SIG-M5 treated with dmso at 0.1 percent for 504 hours (cell line): ENCODE data around the gene PMM2.
"Not testable (repeated sequence)": the region's sequence is repeated elsewhere in the genome, so short reads cannot be mapped to it uniquely, and the experiment has no call there.

Experiments
- DNase-seq: peaks from one replicate; lab custom pipeline; 2025; ENCODE audit not compliant: unreplicated experiment; lab: John Stamatoyannopoulos, UW

The PMM2 gene

DNA sequence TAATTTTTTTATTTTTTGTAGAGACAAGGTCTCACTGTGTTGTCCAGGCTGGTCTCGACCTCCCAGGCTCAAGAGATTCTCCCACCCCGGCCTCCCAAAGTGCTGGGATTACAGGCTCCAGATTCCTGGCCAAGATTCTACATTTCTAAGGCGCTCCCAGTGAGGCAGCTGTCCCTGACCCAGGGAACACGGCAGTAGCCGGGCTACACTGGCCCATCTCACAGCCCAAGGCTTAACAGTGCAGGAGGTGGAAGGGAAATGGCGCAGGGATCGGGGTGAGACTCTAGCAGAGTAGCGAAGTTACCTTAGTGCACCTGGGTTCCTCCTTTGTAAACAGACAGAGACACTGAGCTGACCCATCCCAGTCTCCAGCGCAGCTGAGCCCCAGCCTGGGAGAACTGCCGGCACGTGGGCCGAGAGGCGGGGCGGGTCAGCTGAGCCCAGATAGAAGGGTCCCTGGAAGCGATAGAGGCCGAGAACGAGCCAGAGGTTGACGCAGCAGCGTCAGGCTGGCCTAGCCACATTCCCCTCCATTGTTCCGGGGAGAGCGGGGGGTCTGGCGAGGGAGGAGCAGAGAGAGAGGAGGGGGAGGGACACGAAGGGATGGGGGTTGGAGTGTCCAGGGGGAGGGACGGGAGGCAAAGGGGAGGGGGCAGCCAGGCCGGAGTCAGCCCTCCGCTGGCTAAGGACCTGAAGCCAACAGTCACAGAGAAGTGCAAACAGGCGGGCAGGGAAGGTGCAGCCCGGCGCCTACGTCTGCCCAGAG, 68.7 kb downstream of the PMM2 start:
- no peak for DNase-seq

DNA sequence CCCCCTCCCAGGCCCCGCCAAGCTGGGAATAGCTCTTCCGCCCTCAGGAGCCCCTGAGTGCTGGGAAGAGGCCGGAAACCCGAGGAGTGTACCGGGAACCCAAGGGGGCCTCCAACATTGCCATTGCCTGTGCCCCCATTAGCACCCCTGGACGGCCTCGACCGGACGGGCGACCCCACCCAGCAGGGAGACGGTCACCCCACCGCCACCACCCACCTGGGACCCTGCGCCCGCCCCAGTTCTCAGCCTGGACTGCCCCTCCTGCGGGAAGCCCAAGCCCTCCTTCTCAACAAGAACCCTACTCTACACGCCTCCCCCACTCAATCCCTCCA, 69.2 kb downstream of the PMM2 start:
- DNase-seq: no peak

DNA sequence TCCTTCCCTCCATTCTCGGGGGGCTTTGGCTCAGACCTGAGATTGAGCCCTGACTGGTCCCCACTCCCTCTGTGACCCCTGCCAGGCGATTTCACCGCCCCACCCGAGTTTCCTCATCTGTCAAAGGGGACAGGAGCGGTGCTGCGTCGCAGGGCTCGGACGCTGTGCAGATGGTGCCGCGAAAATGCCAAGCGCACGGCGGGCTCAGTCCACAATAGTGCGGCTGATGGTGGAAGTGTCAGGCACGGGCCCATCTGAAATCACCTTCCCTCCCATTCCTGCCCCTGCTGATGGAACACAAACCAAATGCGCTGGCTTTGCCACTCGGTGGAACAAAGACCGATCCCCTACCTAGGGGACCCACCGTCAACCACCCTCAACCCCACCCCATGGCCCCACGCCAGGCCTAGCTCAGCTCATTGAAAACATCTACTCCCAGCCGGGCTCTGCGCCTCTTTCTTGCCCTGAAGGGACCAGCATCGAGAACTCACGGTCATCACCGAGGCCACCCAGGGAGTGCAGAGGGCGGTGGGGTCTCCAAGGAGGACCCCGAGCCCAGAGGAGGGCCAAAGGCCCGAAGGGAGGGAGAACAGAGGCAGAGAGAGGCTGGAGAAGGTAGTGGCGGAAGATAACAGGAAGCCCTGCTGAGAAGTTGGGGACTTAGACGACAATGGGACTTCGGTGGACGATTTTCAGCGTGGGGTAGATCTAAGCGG, 69.7 kb downstream of the PMM2 start:
- DNase-seq: peak; percentile 18

DNA sequence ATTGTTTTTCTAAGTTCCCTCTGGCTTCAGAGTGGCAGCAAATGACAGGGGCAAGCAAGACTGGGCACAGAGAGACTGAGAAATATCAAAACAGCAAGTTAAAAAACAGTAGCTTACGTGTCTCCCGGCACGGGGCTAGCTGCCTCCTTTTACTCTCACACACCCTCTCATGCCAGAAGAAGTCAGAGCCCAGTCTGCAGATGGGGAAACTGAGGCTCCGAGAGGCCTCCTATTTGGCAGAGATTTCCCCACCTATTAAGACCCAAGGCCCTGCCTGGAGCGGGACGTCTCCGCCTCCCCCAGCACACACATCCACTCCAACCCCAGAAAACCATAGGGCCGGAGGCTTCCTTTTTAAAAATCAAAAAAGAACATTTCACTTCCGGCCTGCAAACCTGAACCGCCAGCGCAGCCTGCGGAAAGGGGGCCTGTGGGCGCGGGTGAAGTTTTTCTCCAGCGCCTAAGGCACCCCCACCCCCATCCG, 70.3 kb downstream of the PMM2 start:
- no peak for DNase-seq

DNA sequence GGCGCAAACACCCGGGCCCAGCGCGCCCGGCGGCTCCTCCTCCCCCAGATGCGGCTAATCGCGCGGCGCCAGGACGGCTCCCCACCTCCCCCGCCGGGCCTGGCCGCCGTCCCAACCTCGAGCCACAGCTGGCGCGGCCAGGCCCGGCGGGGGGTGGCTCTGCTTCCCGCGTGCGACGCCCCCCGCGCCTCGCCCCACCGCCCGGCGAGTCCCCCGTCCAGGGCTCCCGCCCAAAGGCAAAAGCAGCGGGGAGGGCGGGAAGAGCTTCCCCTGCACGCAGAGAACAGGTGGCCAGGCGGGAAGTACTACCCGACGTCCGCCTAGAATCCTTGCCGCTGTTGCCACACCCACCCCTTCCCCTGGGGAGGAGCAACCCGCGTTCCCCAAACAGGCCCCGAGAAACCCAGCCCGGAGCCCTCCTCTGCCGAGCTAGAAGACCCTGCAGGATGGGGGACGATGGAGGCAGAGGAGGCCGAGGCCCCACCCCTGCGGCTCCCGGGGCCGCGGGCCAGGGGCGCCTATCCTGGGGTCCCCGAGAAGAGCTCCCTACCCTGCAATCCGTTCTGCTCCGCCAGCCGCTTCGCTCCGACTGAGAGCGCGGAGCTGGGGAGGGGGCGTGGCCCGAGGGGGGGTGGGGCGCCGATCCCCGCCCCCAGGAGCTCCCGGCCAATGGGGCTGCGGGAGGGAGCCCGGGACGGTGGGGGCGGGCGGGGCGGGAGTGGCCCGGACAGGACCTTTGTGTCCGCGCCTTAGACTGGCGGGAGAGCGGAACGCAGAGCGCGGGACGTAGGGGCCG, 71.0 kb downstream of the PMM2 start, which contains the start of gene CARHSP1:
CARHSP1 (minus strand) TSS at position 591 of the 796 bp plus-strand sequence. CDS start 9,678 bp downstream, outside the sequence.
- peak; percentile 87 for DNase-seq

DNA sequence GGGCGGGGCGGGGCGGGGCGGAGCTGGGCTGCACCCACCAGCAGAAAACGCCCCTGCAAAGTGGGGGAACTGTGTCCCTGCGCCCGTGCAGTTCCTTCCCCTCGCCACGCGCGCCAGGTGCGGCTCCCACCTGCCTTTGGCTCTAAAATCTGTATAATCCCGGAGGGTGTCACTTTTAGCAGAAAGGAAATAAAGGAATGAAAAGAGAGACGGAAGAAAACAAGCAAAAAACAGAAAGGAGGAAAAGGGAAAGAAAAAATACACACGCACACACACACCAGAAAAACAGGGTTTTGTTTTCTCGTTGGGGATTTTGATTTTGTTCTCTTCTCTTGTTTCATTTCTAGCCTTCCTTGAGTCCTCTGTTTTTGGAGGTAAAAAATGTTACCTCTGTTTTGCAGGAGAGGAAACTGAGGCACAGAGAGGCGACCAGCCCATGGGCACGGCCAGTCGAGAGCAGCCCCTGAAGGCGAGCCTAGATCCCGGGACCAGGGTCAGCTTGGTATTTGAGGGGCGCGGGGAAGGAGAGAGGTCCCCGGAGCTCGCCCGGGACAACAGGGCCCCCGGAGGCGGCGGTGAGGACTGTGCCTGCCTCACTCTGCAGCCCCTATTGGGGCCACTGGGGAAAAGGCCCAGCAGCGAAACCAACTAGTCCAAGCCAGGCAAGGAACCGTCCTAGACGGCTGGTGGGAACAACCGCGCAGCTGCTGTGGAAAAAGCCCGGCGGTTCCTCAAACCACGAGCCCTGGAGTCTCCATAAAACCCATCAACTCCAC, 71.8 kb downstream of the PMM2 start:
- DNase-seq: no peak

DNA sequence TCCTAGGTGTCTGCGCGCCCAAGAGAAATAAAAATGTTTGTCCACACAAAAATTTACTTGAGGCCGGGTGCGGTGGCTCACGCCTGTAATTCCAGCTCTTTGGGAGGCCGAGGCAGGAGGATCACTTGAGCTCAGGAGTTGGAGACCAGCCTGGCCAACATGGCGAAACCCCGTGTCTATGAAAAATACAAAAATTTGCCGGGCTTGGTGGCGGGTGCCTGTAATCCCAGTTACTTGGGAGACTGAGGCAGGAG, 72.3 kb downstream of the PMM2 start:
- not testable (repeated sequence) for DNase-seq

DNA sequence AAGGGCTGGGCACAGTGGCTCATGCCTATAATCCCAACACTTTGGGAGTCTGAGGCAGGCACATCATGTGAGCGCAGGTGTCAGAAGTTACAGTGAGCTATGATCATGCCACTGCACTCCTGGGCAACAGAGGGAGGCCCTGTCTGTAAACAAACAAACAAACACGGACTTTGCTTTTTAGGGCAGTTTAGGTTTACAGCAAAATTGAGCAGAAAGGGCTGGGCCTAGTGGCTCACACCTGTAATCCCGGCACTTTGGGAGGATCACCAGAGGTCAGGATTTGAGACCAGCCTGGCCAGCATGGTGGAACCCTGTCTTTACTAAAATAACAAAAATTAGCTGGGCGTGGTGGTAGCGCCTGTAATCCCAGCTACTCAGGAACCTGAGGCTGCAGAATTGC, 74.4 kb downstream of the PMM2 start:
- no peak for DNase-seq

DNA sequence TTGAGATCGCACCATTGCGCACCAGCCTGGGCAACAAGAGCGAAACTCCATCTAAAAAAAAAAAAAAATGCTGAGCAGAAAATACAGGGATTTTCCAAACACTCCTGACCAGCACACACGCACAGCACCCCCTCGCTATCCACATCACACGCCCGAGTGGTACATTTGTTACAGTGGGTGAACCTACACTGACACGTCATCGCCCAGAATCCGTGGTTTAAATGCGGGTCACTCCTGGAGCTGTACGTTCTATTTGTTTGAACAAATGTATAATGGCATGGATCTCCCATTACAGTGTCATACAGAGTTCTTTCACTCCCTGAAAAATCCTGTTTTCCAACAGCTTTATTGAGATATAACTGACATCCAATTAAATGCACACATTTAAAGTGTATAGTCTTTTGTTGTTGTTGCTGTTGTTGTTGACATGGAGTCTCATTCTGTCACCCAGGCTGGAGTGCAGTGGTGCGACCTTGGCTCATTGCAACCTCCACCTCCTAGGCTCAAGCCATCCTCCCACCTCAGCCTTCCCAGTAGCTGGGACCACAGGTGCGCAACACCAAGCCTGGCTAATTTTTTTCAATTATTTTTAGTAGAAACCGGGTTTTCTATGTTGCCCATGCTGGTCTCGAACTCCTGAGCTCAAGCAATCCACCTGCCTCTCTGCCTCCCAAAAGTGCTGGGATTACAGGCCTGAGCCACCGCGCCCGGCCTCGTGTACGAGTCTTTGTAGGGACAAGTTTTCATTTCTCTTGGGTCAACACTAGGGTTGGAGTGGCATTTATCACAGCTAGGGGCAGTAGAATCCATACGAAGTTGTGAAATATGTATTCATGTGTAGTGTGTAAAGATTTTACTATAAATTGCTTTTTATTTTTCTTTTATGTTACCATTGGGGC, 75.6 kb downstream of the PMM2 start:
- DNase-seq: peak; percentile 53

DNA sequence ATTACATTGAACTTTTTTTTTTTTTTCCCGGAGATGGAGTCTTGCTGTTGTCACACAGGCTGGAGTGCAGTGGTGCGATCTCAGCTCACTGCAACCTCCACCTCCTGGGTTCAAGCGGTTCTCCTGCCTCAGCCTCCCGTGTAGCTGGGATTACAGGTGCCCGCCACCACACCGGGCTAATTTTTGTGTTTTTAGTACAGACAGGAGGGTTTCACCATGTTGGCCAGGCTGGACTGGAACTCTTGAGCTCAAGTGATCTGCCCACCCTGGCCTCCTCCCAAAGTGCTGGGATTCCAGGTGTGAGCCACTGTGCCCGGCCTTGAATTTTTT, 76.2 kb downstream of the PMM2 start:
- DNase-seq: not testable (repeated sequence)

DNA sequence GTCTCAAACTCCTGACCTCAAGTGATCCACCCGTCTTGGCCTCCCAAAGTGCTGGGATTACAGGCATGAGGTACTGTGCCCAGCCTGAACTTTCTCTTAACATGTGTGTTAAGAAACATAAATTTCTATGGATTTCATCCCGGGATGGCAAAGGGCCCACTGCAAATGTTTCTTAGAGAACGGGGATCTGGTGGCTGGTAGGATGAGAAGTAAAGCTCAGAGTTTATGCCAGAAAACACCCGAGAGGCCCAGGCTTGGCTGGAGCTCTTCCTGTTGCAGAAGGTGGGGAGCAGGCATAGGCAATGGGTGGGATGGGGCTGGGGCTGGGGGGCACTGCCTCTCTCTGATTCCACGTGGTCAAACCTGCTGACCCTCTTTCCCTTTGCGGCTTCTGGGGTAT, 76.7 kb downstream of the PMM2 start:
- DNase-seq: no peak

DNA sequence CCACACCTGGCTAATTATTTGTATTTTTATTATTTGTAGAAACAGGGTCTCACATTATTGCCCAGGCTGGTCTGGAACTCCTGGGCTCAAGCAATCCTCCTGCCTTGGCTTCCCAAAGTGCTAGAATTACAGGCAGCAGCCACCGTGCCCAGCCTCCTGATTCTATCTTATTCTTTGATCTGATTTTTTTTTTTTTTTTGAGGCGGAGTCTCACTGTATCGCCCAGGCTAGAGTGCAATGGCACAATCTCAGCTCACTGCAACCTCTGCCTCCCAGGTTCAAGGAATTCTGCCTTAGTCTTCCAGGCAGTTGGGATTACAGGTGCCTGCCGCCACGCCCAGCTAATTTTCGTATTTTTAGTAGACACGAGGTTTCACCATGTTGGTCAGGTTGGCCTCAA, 77.7 kb downstream of the PMM2 start:
- DNase-seq: not testable (repeated sequence)

DNA sequence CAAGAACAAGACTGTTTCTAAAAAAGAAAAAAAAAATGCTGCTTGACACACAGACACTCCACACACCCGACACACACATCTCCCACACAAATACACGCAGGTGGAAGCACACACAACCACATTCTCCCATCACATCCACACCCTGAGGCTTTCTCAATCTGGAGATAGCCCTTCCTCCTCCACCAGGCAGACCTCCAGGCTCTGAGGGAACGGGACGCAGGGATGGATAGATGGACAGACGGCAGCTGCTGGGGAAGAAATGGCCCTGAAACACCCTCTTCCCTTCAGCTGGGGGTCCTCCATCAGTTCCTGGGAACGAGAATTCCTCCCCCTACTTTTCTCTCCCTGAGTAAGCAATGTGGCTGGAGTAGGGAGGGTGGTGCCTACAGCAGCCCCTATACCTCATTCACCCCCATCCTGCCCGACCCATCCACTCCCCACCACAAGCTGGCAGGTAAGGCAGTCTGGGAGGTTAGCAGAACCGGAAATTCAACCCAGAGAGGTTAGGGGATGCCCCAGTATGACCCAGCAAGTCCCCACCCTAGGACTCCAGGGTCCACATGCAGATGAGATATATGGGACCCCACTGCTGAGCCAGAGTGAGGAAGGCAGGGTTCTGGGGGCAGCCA, 80.4 kb downstream of the PMM2 start:
- DNase-seq: no peak

DNA sequence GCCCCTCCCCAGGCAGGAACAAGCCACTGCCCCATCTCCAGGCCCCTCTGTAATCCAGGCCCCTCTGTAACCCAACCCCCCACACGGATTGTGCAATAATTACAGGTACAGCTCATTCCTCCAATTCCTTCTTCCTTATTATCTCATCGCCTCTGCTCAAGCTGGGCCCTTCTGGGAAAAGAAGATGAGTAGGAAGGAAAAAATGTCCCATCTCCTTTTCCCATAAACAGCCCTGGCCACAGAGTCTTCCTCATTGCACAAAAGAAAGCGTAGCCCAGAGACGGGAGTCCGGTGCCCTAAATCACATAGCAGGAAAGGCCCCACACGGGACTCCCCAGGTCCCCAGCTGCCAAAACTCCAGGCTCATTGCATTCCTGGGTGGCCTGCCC, 80.9 kb downstream of the PMM2 start:
- DNase-seq: no peak

DNA sequence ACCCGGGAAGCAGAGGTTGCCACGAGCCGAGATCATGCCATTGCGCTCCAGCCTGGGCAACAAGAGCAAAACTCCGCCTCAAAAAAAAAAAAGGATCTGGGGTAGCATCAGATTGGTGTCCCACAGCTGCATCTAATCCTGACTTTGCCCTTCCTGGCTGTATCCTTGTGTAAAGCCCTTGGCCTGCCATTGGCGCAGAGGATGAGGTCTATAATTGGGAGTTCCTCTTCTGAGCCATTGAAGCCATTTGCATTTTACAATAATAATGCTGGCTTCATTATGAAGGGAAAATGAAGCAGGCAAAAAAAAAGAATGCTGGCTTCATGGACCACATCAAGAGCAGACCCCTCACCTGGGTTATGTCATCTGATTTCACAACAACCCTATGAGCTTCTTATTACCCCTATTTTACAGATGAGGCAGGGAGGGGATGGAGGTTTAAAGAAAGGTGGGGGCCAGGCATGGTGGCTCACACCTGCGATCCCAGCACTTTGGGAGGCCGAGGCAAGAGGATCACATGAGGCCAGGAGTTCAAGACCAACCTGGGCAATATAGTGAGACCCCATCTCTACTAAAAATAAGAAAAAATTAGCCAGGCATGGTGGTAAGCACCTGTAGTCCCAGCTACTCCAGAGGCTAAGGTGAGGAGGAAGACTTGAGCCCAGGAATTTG, 83.3 kb downstream of the PMM2 start:
- no peak for DNase-seq

DNA sequence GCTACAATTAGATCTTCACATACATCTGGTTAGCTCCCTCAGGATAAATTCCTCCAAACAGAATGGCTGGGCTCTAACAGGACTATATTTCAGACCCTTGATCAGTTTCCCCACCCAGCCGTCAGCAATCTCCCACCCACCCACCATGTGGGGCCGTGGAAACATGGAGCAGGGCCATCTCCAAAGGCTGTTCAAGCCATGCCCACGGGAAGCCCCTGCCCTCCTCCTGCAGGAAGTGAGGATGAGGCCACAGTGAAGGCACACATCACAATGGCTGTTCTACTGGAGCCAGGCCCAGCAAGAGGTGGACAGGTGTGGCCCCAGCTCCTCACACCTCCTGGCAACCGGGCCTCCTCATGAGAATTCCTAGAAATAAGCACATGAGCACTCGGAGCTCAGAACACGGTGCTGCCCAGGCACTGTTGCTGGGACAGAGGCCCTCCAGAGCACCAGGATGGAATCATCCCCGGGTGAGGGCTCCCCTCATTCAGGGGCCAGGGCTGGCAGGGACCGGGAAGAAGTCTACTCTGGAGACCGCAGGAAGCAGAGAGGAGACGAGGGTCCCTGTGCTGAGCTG, 84.5 kb downstream of the PMM2 start, which contains the start of gene LITAFD:
LITAFD (plus strand) TSS at position 311 of the 577 bp plus-strand sequence. CDS start 2,005 bp downstream, outside the sequence.
- DNase-seq: no peak

DNA sequence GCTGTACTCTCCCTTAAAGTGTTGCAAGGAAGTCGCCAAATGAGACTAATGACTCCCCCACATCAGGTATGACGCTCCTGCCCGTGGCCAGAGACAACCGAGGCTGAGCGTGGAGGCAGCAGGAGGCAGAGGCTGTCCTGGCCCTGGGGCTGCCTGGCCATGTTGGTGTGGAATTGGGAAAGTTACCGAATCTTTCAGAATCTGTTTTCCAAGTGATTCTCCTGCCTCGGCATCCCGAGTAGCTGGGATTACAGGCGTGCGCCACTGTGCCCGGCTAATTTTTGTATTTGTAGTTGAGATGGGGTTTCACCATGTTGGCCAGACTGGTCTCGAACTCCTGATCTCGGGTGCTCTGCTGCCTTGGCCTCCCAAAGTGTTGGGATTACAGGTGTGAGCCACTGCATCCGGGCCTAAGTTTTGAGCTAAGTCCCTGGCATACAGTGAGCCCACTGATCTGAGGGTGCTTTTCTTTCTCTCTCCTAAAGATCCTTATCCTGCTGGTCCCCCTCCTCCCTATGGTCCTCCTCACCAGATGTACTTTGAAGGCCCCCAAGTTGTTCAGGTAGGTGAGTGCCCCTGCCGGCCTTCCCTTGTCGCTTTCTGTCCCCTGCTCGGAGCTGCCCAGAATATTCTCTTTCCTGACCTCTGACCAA, 85.2 kb downstream of the PMM2 start:
- DNase-seq: no peak
